Embryonic facial prominence (tissue), 1 donor: Measurements from ENCODE around the gene CFAP119.
A peak's percentile ranks its signal among the peaks of the same experiment; 100 is the strongest.
"Not testable (repeated sequence)": the region's sequence is repeated elsewhere in the genome, so short reads cannot be mapped to it uniquely, and the experiment has no call there.

Experiments
- DNase-seq: peaks from one replicate; pipeline ENCODE4 v3.0.0-alpha.2; 2016; ENCODE audit errors: extremely low spot score

Gene CFAP119

DNA sequence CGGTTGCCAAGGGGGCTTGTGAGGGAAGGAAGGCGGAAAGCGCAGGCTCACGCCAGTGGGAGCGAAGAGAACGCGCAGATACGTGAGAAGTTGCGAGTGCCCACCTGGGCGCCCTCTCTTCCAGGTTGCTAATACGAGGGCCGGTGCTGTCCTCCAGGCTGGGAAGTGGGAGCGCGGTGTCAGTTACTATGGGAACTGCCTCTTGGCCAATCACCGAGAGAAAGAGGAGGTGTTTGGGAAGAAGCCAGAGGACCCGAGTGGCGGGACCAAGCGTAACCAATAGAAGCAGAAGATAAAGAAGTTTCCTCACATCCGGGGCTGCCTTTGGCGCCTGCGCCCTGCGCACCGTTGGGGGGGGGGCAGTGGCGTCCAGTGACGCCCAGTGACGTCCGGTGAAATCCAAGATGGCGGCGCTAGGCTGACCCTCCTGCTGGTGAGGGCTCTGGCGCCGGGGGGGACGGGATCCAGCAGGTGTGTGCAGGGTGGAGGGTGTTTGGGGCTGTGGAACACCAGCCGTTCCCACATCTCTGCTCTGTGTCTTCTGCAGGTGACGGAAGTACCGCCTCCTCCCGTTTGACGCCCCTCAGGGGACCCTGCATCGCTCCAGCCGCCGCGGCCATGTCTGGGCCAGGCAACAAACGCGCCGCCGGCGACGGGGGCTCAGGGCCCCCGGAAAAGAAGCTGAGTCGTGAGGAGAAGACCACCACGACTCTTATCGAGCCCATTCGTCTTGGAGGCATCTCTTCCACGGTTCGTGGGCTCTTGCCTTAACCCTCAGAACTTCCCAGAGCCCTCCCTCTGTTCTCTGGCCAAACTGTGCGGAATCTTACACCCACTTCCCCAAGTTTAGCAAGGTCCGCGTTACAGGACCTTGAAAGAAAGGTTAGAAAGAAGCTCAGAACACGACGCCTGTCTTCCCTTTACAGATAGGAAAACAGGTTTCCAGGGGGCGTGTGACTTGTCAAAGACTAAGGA is at the start of gene CFAP119, which contains the start of gene RNF40:
Gene CFAP119 (minus strand): TSS at position 135 of the 975 bp plus-strand sequence. CDS start 314 bp downstream, outside the sequence.
Gene RNF40 (plus strand): TSS at position 395 of the 975 bp plus-strand sequence. CDS start 224 bp downstream, at position 619.
- DNase-seq: peak; percentile 94

DNA sequence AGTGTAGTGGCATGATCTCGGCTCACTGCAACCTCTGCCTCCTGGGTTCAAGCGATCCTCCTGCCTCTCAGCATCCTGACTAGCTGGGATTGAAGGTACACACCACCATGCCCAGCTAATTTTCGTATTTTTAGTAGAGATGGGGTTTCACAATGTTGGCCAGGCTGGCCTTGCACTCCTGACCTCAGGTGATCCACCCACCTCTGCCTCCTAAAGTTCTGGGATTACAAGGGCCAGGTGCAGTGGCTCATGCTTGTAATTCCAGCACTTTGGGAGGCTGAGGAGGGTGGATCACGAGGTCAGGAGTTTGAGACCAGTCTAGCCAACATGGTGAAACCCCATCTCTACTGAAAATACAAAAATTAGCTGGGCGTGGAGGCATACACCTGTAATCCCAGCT is 47.8 kb upstream of the CFAP119 start:
- DNase-seq: not testable (repeated sequence)

DNA sequence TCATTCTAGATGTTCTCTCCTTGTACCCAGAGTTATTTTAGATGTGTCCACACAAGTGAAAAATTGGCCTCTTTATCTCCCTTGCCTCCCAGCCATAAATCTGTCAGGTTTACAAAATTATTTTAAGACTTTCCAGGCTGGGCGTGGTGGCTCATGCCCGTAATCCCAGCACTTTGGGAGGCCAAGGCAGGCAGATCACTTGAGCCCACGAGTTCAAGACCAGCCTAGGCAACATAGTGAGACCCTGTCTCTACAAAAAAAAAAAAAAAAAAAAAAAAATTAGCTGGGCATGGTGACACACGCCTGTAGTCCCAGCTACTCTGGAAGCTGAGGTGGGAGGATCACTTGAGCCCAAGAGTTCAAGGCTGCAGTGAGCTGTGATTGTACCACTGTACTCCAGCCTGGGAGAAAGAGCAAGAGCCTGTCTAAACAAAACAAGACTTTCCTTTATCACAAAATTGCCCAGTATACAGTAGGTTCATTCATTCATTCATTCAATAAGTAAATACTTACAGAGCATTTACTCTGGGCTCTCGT is 47.1 kb upstream of the CFAP119 start:
- not testable (repeated sequence) for DNase-seq

DNA sequence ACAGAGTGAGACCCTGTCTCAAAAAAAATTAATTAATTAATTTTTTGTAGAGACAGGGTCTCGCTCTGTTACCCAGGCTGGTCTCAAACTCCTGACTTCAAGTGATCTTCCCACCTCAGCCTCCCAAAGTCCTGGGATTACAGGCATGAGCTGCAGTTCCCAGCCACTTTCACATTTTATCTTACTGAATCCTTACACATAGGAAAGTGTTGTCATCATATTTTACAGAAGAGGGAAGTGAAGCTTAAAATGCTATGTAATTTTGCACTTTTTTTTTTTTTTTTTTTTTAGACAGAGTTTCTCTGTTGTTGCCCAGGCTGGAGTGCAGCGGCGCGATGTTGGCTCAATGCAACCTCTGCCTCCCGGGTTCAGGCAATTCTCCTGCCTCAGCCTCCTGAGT is 46.3 kb upstream of the CFAP119 start:
- no peak for DNase-seq

DNA sequence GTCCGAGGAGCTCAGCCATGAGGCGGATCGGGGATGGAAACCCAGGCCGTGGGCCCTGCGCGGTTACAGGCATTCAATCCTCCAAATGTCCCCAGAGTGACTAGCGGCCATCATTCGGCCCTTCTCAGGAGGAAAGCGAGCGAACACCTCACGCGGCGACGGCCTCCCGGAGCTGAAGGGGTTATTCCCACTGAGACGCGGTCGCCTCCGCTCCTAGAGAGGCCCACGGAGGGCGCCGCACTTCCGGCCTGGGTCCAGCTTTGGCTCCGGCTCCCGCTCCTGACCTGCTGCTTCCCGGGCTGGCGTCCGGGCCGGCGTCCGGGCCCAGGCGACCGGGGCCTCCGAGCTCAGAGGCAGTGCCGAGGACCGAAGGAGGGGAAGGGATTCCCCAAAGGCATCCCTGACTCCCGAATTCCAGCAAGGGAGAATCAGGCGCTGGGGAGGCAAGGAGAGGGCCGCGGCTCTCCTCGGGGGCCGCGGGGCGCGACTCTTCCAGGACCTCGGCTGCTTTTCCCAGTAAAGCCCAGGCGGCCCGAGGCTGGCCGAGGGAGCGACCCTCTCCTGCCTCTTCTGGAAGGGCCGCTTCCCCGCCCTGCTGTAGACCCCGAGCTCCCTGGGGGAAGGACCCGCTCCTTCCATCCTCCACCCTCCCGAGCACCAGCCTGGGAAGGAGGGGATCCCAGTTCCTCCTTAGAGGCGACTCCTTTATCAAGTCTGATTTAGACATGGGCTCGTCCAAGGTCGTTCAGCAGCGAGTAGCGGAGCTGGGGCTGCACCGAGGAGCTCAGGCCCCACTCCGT is 43.7 kb upstream of the CFAP119 start:
- DNase-seq: peak; percentile 41

DNA sequence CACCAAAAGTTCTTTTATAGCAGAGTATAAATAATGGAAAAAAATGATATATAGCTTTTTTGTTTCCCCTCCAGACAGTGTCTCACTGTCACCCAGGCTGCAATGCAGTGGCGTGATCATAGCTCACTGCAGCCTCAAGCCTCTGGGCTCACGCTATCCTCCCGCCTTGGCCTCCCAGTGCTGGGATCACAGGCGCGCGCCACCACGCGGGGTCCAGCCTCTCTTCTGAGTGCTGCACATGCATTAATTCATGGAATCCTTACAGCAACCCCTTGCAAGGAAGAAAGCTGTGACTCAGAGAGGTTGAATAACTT is 43.2 kb upstream of the CFAP119 start:
- no peak for DNase-seq

DNA sequence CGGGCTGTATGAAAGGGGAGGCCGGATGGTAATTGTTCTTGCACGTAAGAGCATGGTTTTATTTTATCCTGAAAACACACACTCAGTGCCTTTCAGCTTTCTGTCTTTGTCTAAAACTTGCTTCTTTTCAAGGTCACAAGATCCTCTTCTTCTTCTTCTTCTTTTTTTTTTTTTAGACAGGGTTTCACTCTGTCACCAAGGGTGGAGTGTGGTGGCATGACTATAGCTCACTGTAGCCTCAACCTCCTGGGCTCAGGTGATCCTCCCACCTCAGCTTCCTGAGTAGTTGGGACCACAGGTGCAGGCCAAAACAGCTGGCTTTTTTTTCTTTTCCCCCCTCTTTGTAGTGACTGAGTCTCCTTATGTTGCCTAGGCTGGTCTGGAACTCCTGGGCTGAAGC is 41.1 kb upstream of the CFAP119 start:
- no peak for DNase-seq

DNA sequence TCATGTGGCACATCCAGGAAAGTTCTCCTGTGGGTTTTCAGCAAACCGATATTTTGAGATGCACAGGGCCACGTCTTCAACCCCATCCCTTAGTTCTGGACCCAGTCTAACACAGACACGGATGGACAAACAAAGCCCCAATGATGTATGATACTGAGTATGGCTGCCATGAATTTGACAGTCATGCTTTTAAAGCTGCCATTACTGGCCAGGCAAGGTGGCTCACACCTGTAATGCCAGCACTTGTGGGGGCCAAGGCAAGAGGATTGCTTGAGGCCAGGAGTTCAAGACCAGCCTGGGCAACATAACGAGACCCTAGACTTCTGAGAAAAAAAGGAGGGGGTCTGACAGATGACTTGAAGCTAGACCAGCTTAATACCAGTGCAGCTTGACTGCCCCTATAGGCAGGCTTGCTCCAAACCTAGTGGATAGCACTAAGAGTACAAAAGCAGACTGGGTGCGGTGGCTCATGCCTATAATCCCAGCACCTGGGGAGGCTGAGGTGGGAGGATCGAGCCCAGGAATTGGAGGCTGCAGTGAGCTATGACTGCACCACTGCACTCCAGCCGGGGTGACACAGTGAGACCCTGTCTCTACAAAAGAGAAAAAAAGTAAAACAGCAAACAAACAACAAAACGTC is 35.9 kb upstream of the CFAP119 start:
- no peak for DNase-seq

DNA sequence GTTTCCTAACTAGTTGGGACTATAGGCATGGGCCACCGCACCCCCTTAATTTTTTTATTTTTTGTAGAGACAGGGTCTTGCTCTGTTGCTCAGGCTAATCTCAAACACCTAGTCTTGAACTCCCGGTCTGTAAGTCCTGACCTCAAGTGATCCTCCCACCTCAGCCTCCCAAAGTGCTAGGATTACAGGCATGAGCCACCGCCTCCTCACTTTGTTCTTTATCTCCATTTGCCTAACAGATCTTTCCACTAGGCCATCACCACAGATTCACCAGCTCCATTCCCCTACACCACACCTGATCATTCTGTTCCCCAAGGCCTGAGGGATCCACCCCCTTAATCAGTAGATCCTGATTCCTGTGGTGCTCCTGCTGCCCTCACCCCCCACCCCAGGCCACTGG is 32.8 kb upstream of the CFAP119 start:
- DNase-seq: no peak

DNA sequence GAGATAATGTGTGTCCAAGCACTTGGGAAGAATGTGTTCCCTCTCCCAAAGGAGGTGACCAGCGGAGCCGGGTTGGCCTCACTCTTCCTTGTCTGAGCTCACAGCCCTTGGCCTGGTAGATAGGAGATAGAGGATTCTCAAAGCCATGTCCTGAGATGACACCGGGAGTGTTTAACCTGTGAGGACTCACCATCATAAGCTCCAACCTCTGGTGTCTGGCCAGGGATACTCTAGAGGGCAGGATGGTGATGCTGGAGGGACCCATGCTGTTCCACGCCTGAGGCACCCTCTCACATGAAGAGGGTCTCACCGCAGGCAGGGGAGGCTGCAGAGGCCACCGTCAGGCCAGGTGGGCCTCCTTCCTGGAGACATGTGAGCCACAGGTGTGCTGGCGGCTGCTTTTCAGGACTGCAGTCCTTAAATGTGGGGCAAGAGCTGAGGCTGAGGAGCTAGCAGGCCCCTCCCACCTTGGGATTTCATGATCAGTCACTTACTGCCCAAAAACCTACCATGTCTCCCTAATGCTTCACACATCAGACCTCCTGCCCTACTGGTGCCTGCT is 31.7 kb upstream of the CFAP119 start:
- no peak for DNase-seq

DNA sequence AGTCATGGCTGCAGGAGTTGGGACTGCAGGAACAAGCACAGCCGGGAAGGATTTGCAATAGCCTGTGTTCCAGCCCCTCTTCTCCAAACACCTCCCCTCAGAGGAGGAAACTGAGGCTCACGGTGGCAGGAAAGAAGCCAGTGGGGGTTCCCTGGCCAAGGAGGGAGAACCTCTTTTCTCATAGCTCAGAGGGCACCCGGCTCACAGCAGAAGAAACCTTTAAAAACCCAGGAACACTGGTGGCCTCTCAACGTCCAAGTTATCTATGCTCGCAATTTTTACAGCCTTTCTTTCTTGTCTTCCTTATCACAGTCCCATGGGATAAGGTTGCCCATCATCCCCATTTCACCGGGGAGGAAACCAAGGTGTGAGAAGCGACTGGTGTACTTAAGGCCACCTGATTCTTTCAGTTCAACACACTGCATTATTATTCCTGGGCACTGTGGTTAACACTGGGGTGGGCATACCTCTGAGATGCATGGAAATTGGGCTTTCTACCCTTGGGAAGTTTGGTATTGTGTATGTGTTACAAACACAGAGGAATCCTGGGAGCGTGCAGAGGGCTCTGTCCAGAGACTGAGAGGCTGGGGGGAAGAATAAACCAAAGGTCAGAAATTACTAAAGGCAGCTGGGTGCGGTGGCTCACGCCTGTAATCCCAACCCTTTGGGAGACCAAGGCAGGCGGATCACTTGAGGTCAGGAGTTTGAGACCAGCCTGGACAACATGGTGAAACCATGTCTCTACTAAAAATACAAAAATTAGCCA is 25.9 kb upstream of the CFAP119 start:
- no peak for DNase-seq

DNA sequence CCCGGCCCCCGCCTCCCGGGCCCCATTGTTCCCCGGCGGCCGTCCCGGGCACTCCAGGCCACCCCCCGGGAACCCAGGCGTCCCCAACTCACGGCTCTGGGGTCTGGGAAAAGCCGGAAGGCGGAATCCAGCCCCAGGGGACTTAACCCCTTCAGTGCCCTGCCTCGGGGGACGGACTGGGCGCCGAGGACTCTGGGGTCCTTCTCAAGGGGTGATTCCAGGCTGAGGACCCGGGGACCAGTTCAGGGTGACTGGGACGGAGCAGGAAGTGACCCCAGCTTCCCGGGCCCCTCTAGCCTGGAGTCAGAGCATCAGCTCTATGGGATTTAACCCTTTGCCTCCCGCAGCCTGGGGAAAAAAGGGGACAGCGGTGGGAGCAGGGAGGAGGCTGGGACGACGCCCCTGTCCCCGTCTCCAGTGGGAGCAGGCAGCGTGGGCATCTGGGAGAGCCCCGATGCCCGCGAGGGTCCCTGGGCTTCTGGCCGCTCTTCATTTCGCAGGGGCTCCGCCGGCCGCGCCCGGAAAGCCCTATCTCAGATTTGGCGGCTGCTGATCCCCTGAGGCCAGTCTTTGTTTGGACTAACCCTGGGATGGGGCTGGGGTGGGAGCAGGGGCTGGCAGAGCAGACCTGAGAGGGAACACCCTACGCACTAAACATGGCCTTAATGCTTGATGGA is 25.2 kb upstream of the CFAP119 start, which contains the start of gene ZNF629:
Gene ZNF629 (minus strand): TSS at position 270 of the 677 bp plus-strand sequence. CDS start 2,723 bp downstream, outside the sequence.
- DNase-seq: peak; percentile 56

DNA sequence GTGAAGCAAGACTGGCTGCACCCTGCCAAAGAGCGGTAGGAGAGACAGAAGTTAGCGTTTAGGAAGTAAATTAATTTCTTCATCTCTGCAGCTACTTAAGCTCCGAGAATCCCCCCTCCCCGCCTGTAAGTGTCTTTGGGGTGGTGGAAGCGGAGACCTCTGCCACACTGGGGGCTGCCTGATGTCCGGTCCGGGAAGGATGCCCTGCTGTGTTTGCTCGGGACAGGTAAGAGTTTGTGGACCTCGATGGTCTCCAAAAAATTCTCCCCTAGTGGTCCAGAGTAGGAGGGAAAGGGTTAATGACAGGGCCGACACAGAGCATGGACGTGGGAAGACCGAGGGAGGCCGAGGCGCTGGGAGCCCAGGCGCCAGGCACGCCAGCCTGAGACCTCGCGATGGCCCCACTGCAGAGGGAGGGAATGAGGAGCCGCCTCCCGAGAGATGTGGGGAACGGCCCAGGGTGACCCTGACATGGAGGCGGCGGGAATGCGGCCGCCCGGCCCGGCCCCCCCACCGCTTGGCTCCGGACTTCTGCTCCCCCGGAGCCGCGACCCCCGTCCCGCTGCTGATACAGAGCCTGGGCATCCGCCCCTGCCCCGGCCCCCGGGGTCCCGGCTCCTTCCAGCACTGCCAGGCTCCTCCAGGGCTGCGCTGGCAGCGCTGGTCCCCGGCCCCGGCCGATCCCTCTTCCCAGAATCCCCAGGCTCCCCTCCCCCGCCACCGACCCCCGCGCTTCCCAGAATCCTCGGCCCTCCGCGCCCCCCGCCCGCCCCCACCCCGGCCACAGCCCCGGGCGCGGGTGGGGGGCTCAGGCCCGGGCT is 24.5 kb upstream of the CFAP119 start:
- no peak for DNase-seq

DNA sequence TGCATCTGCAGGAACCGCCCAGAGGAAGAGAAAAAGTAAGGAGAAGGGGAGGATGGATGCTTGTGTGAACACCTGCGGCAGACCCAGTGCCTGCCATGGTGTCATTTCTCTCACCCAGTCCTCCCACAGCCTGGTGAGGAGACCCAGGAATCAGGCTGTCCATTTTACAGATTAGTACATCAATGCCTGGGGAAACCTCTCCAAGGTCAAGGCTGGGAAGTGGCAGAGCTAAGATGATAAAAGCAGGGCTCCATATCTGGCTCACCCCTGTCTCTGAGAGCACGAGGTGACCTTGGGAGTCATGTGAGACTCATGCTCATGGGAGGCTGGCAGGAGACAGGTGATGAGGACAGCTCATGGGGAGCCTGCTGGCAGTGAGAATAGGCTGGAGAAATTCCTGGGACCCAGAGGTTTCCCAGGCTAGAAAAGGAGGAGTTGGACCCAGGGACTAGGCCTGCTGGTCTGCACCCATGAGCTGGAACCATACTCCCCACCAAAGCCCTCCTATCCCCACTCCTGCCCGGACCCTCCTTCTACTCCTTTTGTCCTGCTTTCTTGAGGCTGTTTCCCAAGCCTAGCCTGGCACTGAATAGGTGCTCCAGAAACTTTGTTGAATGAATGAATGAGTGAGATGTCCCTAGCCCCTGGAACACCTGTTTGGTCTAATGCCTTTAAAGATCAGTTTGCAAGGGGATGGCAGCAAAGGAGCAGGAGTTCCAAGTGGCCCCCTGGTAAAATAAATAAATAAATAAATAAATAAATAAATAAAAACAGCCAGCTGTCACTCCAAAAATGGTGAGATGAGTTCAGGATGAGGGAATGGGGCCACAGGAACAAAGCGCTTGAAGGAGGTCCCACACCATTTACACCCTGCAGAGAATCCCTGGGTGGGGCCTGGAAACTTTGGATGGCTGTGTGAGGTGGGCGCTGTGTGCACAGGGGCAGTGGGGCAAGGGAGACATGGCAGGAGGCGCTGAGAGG is 23.6 kb upstream of the CFAP119 start:
- no peak for DNase-seq

DNA sequence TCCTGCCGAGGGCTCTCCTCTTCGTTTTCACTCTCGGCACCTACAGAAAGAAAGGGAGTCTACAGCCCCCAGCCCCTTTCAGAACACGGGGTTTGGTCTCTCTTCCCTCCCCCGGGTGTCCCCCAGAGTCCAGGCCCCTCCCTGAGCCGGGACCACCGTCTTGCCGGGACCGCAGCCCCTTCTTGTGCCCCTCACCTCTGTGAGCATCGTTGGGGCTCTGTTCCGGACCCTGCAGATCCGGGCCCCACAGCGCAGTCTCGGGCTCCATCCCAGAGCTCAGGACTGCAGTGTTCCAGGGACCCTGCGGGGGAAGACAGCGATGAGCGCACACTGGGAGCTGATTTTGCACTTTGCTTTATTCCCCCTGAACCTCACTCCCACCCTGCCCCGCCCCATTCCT is 22.4 kb upstream of the CFAP119 start:
- no peak for DNase-seq

DNA sequence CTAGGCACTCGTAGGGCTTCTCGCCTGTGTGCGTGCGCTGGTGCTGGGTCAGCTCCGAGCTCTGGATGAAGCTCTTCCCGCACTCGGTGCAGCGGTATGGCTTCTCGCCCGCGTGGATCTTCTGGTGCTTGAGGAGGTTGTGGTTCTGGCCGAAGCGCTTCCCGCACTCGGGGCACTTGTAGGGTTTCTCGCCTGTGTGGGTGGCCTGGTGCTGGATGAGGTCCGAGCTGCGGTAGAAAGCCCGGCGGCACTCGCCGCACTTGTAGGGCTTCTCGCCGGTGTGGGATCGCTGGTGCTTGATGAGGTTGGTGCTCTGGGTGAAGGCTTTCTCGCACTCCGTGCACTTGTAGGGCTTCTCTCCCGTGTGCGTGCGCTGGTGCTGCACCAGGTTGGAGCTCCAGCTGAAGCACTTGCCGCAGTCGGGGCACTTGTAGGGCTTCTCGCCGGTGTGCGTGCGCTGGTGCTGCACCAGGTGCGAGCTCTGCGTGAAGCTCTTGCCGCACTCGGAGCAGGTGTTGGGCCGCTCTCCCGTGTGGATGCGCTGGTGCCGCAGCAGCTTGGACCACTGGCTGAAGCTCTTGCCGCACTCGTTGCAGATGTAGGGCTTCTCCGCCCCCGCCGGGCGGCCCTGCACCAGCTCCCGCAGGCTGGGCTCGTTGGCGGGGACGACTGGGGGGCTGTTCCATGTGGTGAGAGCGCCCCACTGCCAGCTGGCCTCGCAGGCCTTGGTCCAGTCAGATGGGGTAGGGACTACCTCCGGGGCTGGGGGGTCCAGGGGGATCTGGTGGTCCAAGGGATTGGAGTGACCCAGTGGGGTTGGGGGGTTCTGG is 21.6 kb upstream of the CFAP119 start:
- DNase-seq: no peak
